Left ventricle myocardium inferior (tissue), 1 donor: ENCODE results near the gene ZNF335. TPM values are rescaled to one million over a fixed set of nuclear protein-coding genes. Genes with fewer than 3 reads are reported as not detected.

Experiments
- DNase-seq: peaks from one replicate; pipeline ENCODE4 v3.0.0-alpha.2; 2020
- H3K27ac ChIP-seq: fragments of 200-600 bp; replicated peaks from 2 replicates; pipeline ENCODE4 v1.8.0; 2021
- H3K27me3 ChIP-seq: fragments of 200-600 bp; 2 replicates; pipeline ENCODE4 v1.8.0; 2021; ENCODE audit warnings: low read depth
- H3K36me3 ChIP-seq: fragments of 200-600 bp; 2 replicates; pipeline ENCODE4 v1.8.0; 2021
- H3K4me1 ChIP-seq: fragments of 200-600 bp; 2 replicates; pipeline ENCODE4 v1.8.0; 2021
- H3K4me3 ChIP-seq: fragments of 200-600 bp; 2 replicates; pipeline ENCODE4 v1.8.0; 2021; ENCODE audit warnings: mild to moderate bottlenecking, moderate library complexity
- H3K9me3 ChIP-seq: fragments of 200-600 bp; replicated peaks from 2 replicates; pipeline ENCODE4 v1.8.0; 2021
- CTCF ChIP-seq: fragments of 200-600 bp; IDR thresholded peaks from 2 replicates; pipeline ENCODE4 v1.8.0; 2021; ENCODE audit warnings: antibody characterized with exemption, mild to moderate bottlenecking, borderline replicate concordance
- intact Hi-C: fragments of 100-400 bp; cut with micrococcal nuclease; formaldehyde crosslinking; loops from one replicate; pipeline ENCODE4 v1.11.0; 2022
- total RNA-seq: library from RNA; stranded (reverse); fragmentation: NEBNext Ultra II Directional; extraction: Animal tissue kit (Norgen Biotek cat#: 25700); gene quantifications from one replicate; pipeline ENCODE4 v1.2.1, GENCODE V29; 2021
- donor health status: DM: no; HTN: yes; CAD: no; lungs with severe emphysema.

The ZNF335 gene
- total RNA-seq, 1 donor from 2014 or later: 8.1 TPM

- Histone ChIP-seq H3K4me1 (no peaks in the 10 kb centered on the region), H3K36me3 (no peaks in the 10 kb centered on the region), H3K27ac (no peak overlapping the region), H3K27me3 (peaks cover 37% of the 10 kb centered on the region), H3K4me3 (no peak overlapping the region), H3K9me3 (no peaks in the 10 kb centered on the region)
- TF ChIP-seq CTCF: no peak
- intact Hi-C loops: no loop called here
- DNase-seq: no peak
Measured at GRCh38 chr20:45981261-45981660, 9.3 kb upstream of the ZNF335 start.

- Histone ChIP-seq H3K27me3 (peaks cover 9% of the 10 kb centered on the region), H3K4me1 (peaks cover 9% of the 10 kb centered on the region), H3K4me3 (no peak overlapping the region), H3K27ac (no peak overlapping the region), H3K36me3 (no peaks in the 10 kb centered on the region), H3K9me3 (no peaks in the 10 kb centered on the region)
- DNase-seq: no peak
- no peak for TF ChIP-seq CTCF
- intact Hi-C loops: no loop called here
Measured at GRCh38 chr20:45976086-45976485, 4.1 kb upstream of the ZNF335 start.

GRCh38 chr20:45975686-45976085, 3.7 kb upstream of the ZNF335 start:
- no peak overlapping the region for H3K4me3 ChIP-seq
- H3K36me3 ChIP-seq: no peaks in the 10 kb centered on the region
- no peak for DNase-seq
- H3K9me3 ChIP-seq: no peaks in the 10 kb centered on the region
- TF ChIP-seq CTCF: no peak
- H3K27ac ChIP-seq: no peak overlapping the region
- H3K27me3 ChIP-seq: peaks cover 5% of the 10 kb centered on the region
- intact Hi-C loops: no loop called here
- H3K4me1 ChIP-seq: peaks cover 13% of the 10 kb centered on the region

- intact Hi-C loops: no loop called here
- no peak for TF ChIP-seq CTCF
Measured at GRCh38 chr20:45974896-45975565, 3.0 kb upstream of the ZNF335 start.

GRCh38 chr20:45972500-45973183, 639 bp upstream of the ZNF335 start:
- intact Hi-C loops: no loop called here
- H3K36me3 ChIP-seq: peaks cover 20% of the 10 kb centered on the region
- peaks cover 29% of the 10 kb centered on the region for H3K4me1 ChIP-seq
- no peak for TF ChIP-seq CTCF
- H3K27me3 ChIP-seq: no peaks in the 10 kb centered on the region
- DNase-seq: no peak
- no peaks in the 10 kb centered on the region for H3K9me3 ChIP-seq
- peak overlapping the region; percentile 99 for H3K27ac ChIP-seq
- peak overlapping the region; percentile 77 for H3K4me3 ChIP-seq

More at GRCh38 chr20:45974896-45975565, 3.0 kb upstream of the ZNF335 start:
- no peak for DNase-seq
- Histone ChIP-seq H3K9me3 (no peaks in the 10 kb centered on the region), H3K27me3 (no peaks in the 10 kb centered on the region), H3K27ac (no peak overlapping the region), H3K4me3 (no peak overlapping the region), H3K36me3 (no peaks in the 10 kb centered on the region), H3K4me1 (peaks cover 19% of the 10 kb centered on the region)
